PC-3 (cell line): ENCODE results near the gene PADI1. TPM values are rescaled to one million over a fixed set of nuclear protein-coding genes. Genes with fewer than 3 reads are reported as not detected.

ENCODE experiments used
- ATAC-seq: fragments of 200-7000 bp; cut with Tn5 transposase; 2 replicates; pipeline ENCODE4 v1.9.1; 2020; ENCODE audit warnings: mild to moderate bottlenecking, moderate library complexity
- BruUV-seq: library from RNA; stranded (reverse); fragments of 400-500 nt; replicated peaks from 2 replicates; lab custom pipeline; 2021; lab: Mats Ljungman, UMichigan
- CTCF ChIA-PET: fragments of 300-600 bp; sonication (Branson Sonifier 250); formaldehyde crosslinking; loops from one replicate; lab custom pipeline; 2022; ENCODE audit warnings: antibody characterized with exemption; lab: Charles Lee
- POLR2A ChIA-PET: fragments of 300-600 bp; sonication (Branson Sonifier 250); formaldehyde crosslinking; loops from one replicate; lab custom pipeline; 2022; ENCODE audit warnings: antibody characterized with exemption; ENCODE audit not compliant: unreplicated experiment; lab: Charles Lee
- DNase-seq: peaks from one replicate; pipeline ENCODE4 v3.0.0-alpha.2; 2015
- H2AFZ ChIP-seq: fragments of 300-600 bp; sonication (generic); 2 replicates; pipeline ENCODE4 v1.6.0; 2016; ENCODE audit warnings: antibody characterized with exemption, low read length
- H3F3A ChIP-seq: fragments of 300-600 bp; sonication (generic); one replicate; pipeline ENCODE4 v1.6.0; 2017; ENCODE audit warnings: antibody characterized with exemption, low read length, control low read depth, mild to moderate bottlenecking; ENCODE audit not compliant: unreplicated experiment
- H3K27ac ChIP-seq: fragments of 300-600 bp; sonication (generic); 2 replicates; pipeline ENCODE4 v1.5.1; 2016; ENCODE audit warnings: mild to moderate bottlenecking, low read length
- H3K27me3 ChIP-seq: fragments of 300-600 bp; sonication (generic); 2 replicates; pipeline ENCODE4 v1.6.1; 2016; ENCODE audit warnings: low read length, mixed read lengths
- H3K36me3 ChIP-seq: fragments of 300-600 bp; sonication (generic); 2 replicates; pipeline ENCODE4 v1.6.1; 2016; ENCODE audit warnings: low read depth, mixed run types, low read length, mixed read lengths
- H3K4me1 ChIP-seq: fragments of 300-600 bp; sonication (generic); 2 replicates; pipeline ENCODE4 v1.5.1; 2016; ENCODE audit warnings: low read length; ENCODE audit not compliant: insufficient read depth
- H3K4me2 ChIP-seq: fragments of 300-600 bp; sonication (generic); 2 replicates; pipeline ENCODE4 v1.6.0; 2016; ENCODE audit warnings: low read length
- H3K4me3 ChIP-seq: fragments of 300-600 bp; sonication (generic); 2 replicates; pipeline ENCODE4 v1.5.1; 2016; ENCODE audit warnings: mild to moderate bottlenecking, low read length, mixed read lengths
- H3K79me2 ChIP-seq: fragments of 300-600 bp; sonication (generic); 2 replicates; pipeline ENCODE4 v1.6.1; 2017; ENCODE audit warnings: low read length, mixed read lengths
- H3K9ac ChIP-seq: fragments of 300-600 bp; sonication (generic); 2 replicates; pipeline ENCODE4 v1.6.0; 2016; ENCODE audit warnings: mild to moderate bottlenecking, low read length
- H3K9me2 ChIP-seq: fragments of 300-600 bp; sonication (generic); replicated peaks from 2 replicates; pipeline ENCODE4 v1.6.1; 2016; ENCODE audit warnings: mixed run types, low read length, mixed read lengths
- H3K9me3 ChIP-seq: fragments of 300-600 bp; sonication (generic); 2 replicates; pipeline ENCODE4 v1.6.1; 2016; ENCODE audit warnings: low read length, mixed read lengths
- H4K20me1 ChIP-seq: fragments of 300-600 bp; sonication (generic); 2 replicates; pipeline ENCODE4 v1.6.1; 2016; ENCODE audit warnings: low read length, mixed read lengths
- EZH2 ChIP-seq: fragments of 300-600 bp; sonication (generic); IDR thresholded peaks from one replicate; pipeline ENCODE4 v1.6.1; 2017; ENCODE audit warnings: antibody characterized with exemption, mild to moderate bottlenecking, low read length; ENCODE audit not compliant: unreplicated experiment
- EZH2phosphoT487 ChIP-seq: fragments of 300-600 bp; sonication (generic); IDR thresholded peaks from 2 replicates; pipeline ENCODE4 v1.6.1; 2018; ENCODE audit warnings: mild to moderate bottlenecking, antibody characterized with exemption, low read length, borderline replicate concordance
- intact Hi-C: fragments of 100-400 bp; cut with micrococcal nuclease; formaldehyde crosslinking; loops from 2 replicates; pipeline ENCODE4 v1.9.0; 2023
- total RNA-seq: library from RNA; depleted of rRNA; stranded (reverse); fragments of >200 nt; gene quantifications from 2 replicates; pipeline ENCODE4 v1.2.3, GENCODE V29; 2014
- TF ChIP-seq, protein P1 (sequence below): fragments of 300-600 bp; sonication (generic); conservative IDR thresholded peaks from 2 replicates; pipeline ENCODE4 v1.5.1; 2017; ENCODE audit warnings: antibody characterized with exemption, low read depth, mild to moderate bottlenecking, low read length

PADI1 gene
- total RNA-seq, 1 experiment from 2014 or later: 0.73 TPM

GRCh38 chr1:17206196-17206595 is 1.3 kb downstream of the PADI1 start:
- Histone ChIP-seq H4K20me1 (no peaks in the 10 kb centered on the region), H2AFZ (no peak overlapping the region), H3K4me2 (no peak overlapping the region), H3K4me3 (no peak overlapping the region), H3K27ac (no peak overlapping the region), H3F3A (no peaks in the 10 kb centered on the region), H3K9ac (no peak overlapping the region), H3K79me2 (no peaks in the 10 kb centered on the region), H3K36me3 (no peaks in the 10 kb centered on the region), H3K27me3 (no peaks in the 10 kb centered on the region), H3K4me1 (peaks cover 38% of the 10 kb centered on the region), H3K9me2 (no peaks in the 10 kb centered on the region), H3K9me3 (no peaks in the 10 kb centered on the region)
- ChIA-PET CTCF (no interaction called here), POLR2A (no interaction called here)
- TF ChIP-seq EZH2 (no peak), EZH2phosphoT487 (no peak)
- TF ChIP-seq, protein P1, sequence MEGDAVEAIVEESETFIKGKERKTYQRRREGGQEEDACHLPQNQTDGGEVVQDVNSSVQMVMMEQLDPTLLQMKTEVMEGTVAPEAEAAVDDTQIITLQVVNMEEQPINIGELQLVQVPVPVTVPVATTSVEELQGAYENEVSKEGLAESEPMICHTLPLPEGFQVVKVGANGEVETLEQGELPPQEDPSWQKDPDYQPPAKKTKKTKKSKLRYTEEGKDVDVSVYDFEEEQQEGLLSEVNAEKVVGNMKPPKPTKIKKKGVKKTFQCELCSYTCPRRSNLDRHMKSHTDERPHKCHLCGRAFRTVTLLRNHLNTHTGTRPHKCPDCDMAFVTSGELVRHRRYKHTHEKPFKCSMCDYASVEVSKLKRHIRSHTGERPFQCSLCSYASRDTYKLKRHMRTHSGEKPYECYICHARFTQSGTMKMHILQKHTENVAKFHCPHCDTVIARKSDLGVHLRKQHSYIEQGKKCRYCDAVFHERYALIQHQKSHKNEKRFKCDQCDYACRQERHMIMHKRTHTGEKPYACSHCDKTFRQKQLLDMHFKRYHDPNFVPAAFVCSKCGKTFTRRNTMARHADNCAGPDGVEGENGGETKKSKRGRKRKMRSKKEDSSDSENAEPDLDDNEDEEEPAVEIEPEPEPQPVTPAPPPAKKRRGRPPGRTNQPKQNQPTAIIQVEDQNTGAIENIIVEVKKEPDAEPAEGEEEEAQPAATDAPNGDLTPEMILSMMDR: no peak
- ATAC-seq: no peak
- no TSS peak for BruUV-seq
- no peak for DNase-seq
- intact Hi-C loops: no loop called here

- intact Hi-C loops: no loop called here
- ATAC-seq: no peak
- peaks cover 30% of the 10 kb centered on the region for H3K4me1 ChIP-seq
Measured at GRCh38 chr1:17207046-17207445, 2.1 kb downstream of the PADI1 start.

DNA sequence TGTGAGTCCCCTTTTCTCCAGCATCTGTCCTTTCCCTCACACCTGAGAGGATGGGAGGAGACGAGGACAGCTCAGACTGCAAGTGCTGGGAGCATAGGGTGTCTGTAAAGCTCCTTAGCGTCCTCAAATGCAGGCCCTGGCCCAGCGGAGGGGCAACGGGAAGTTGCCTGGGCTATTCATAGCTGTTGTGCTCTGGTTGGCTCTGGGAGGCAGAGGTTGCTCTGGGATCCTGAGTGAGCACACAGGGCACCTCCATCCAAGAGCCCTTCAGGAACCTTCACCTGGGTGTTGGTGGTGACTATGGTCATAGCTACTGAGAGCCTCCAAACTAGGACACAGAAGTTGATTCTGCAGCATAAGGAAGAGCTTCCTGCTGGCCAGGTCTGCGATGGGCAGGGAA is 2.6 kb downstream of the PADI1 start:
- Histone ChIP-seq H3K9me2 (no peaks in the 10 kb centered on the region), H4K20me1 (no peaks in the 10 kb centered on the region), H3K4me3 (no peak overlapping the region), H3K36me3 (no peaks in the 10 kb centered on the region), H3K9me3 (no peaks in the 10 kb centered on the region), H3K9ac (peak overlapping the region; percentile 50; the same call in 1 of the 2 replicates), H3K4me1 (peaks cover 30% of the 10 kb centered on the region), H3K4me2 (peak overlapping the region; percentile 6; the same call in 1 of the 2 replicates), H3K79me2 (no peaks in the 10 kb centered on the region), H3F3A (no peaks in the 10 kb centered on the region), H3K27ac (peak overlapping the region; percentile 77), H2AFZ (no peak overlapping the region), H3K27me3 (no peaks in the 10 kb centered on the region)
- ATAC-seq: peak; percentile 35
- POLR2A ChIA-PET: no interaction called here
- CTCF ChIA-PET: no interaction called here
- BruUV-seq: no TSS peak
- DNase-seq: no peak
- intact Hi-C loops: no loop called here
- TF ChIP-seq EZH2 (no peak), EZH2phosphoT487 (no peak)
- TF ChIP-seq, protein P1: no peak

More at GRCh38 chr1:17207046-17207445, 2.1 kb downstream of the PADI1 start:
- Histone ChIP-seq H3K36me3 (no peaks in the 10 kb centered on the region), H3K4me3 (no peak overlapping the region), H3K4me2 (no peak overlapping the region), H4K20me1 (no peaks in the 10 kb centered on the region), H2AFZ (no peak overlapping the region), H3K9ac (no peak overlapping the region), H3K79me2 (no peaks in the 10 kb centered on the region), H3F3A (no peaks in the 10 kb centered on the region), H3K27ac (peak overlapping the region; percentile 77), H3K27me3 (no peaks in the 10 kb centered on the region), H3K9me2 (no peaks in the 10 kb centered on the region), H3K9me3 (no peaks in the 10 kb centered on the region)
- no peak for DNase-seq
- TF ChIP-seq, protein P1: no peak
- TF ChIP-seq EZH2phosphoT487 (no peak), EZH2 (no peak)
- no TSS peak for BruUV-seq
- CTCF ChIA-PET: no interaction called here
- POLR2A ChIA-PET: no interaction called here
